ENCODE measurements around the gene PVALB.

PVALB gene

GRCh38 chr22:36796552-36797175, 20.2 kb downstream of the PVALB start:
- CTCF ChIA-PET: interaction anchor here (0.8 to 1.1 kb wide), 3 partner anchors 60 to 185 kb away, joined by 3 to 4 read pairs (median 3); no protein-coding TSS in a partner anchor
- DNase-seq (ENCODE audit: low read depth, low spot score): no peak
- no peak overlapping the region for H3K4me3 ChIP-seq (ENCODE audit: low read depth, low read length)
- POLR2A ChIA-PET: interaction anchor here (1.1 kb wide), 1 partner anchor 21 kb away, joined by 3 read pairs; no protein-coding TSS in a partner anchor
- no peak for TF ChIP-seq CTCF (IDR thresholded peaks at IDR 0.05; ENCODE audit: insufficient read depth, low read length, missing control alignments)

GRCh38 chr22:36795633-36796032, 21.2 kb downstream of the PVALB start:
- no peak for TF ChIP-seq CTCF (IDR thresholded peaks at IDR 0.05; ENCODE audit: insufficient read depth, low read length, missing control alignments)
- ChIA-PET POLR2A (no interaction called here), CTCF (interaction anchor here (1.1 kb wide), 1 partner anchor 14 kb away, joined by 3 read pairs; no protein-coding TSS in a partner anchor)
- no peak for DNase-seq (ENCODE audit: low read depth, low spot score)
- H3K4me3 ChIP-seq (ENCODE audit: low read depth, low read length): no peak overlapping the region

GRCh38 chr22:36790648-36791047, 26.2 kb downstream of the PVALB start:
- CTCF ChIA-PET: interaction anchor here (1.6 kb wide), 1 partner anchor 66 kb away, joined by 6 read pairs; no protein-coding TSS in a partner anchor
- DNase-seq (ENCODE audit: low read depth, low spot score): no peak
- no peak for TF ChIP-seq CTCF (IDR thresholded peaks at IDR 0.05; ENCODE audit: insufficient read depth, low read length, missing control alignments)
- H3K4me3 ChIP-seq (ENCODE audit: low read depth, low read length): no peak overlapping the region
- POLR2A ChIA-PET: no interaction called here

GRCh38 chr22:36787204-36787988, 29.4 kb downstream of the PVALB start:
- no peak for DNase-seq (ENCODE audit: low read depth, low spot score)
- ChIA-PET POLR2A (no interaction called here), CTCF (interaction anchor here (0.9 to 15.8 kb wide), 6 partner anchors 8 to 412 kb away, joined by 3 to 181 read pairs (median 4); partner anchors contain the start of gene IFT27)
- H3K4me3 ChIP-seq (ENCODE audit: low read depth, low read length): no peak overlapping the region
- TF ChIP-seq CTCF (IDR thresholded peaks at IDR 0.05; ENCODE audit: insufficient read depth, low read length, missing control alignments): no peak

GRCh38 chr22:36783743-36784142, 33.1 kb downstream of the PVALB start:
- no peak for TF ChIP-seq CTCF (IDR thresholded peaks at IDR 0.05; ENCODE audit: insufficient read depth, low read length, missing control alignments)
- ChIA-PET CTCF (interaction anchor here (1.0 to 15.8 kb wide), 8 partner anchors 9 to 476 kb away, joined by 3 to 181 read pairs (median 7); partner anchors contain the start of genes IFT27, MPST and TST), POLR2A (no interaction called here)
- no peak for DNase-seq (ENCODE audit: low read depth, low spot score)
- no peak overlapping the region for H3K4me3 ChIP-seq (ENCODE audit: low read depth, low read length)
